ENCODE data around the gene MAGEB4.
"Not testable (repeated sequence)": the region's sequence is repeated elsewhere in the genome, so short reads cannot be mapped to it uniquely, and the experiment has no call there.

The MAGEB4 gene

GRCh38 chrX:30241724-30242415, at the start of gene MAGEB4:
Gene MAGEB4 (plus strand): TSS chrX:30242000. CDS start chrX:30242136, 136 bp downstream.
- H3K4me1 ChIP-seq (ENCODE audit: control insufficient read depth, insufficient read depth, low read length): no peaks in the 10 kb centered on the region
- H3K9me3 ChIP-seq (ENCODE audit: control insufficient read depth, low read length): peaks cover 12% of the 10 kb centered on the region
- no peak within 1 kb of the TSS for H3K9ac ChIP-seq (ENCODE audit: low read length)
- no peak within 1 kb of the TSS for H3K4me3 ChIP-seq (ENCODE audit: low read length)
- DNase-seq (ENCODE audit: low read depth): no peak
- H3K36me3 ChIP-seq (ENCODE audit: control insufficient read depth, insufficient read depth, low read length, severe bottlenecking): no peaks in the 10 kb centered on the region
- H3K27me3 ChIP-seq (replicated peaks; ENCODE audit: control insufficient read depth, insufficient read depth, low read length): peaks cover 42% of the 10 kb centered on the region

GRCh38 chrX:30193910-30194309, 47.9 kb upstream of the MAGEB4 start:
- not testable (repeated sequence) for H3K36me3 ChIP-seq (ENCODE audit: control insufficient read depth, insufficient read depth, low read length, severe bottlenecking); H3K4me3 ChIP-seq (ENCODE audit: low read length); H3K9me3 ChIP-seq (ENCODE audit: control insufficient read depth, low read length); DNase-seq (ENCODE audit: low read depth); H3K4me1 ChIP-seq (ENCODE audit: control insufficient read depth, insufficient read depth, low read length); H3K9ac ChIP-seq (ENCODE audit: low read length)
- H3K27me3 ChIP-seq (replicated peaks; ENCODE audit: control insufficient read depth, insufficient read depth, low read length): peaks cover 38% of the 10 kb centered on the region

- no peaks in the 10 kb centered on the region for H3K9me3 ChIP-seq (ENCODE audit: control insufficient read depth, low read length)
- DNase-seq (ENCODE audit: low read depth): peak; percentile 19
Measured at GRCh38 chrX:30196322-30196721, 45.5 kb upstream of the MAGEB4 start.

GRCh38 chrX:30212172-30212571, 29.6 kb upstream of the MAGEB4 start:
- H3K4me3 ChIP-seq (ENCODE audit: low read length): no peak overlapping the region
- peaks cover 30% of the 10 kb centered on the region for H3K27me3 ChIP-seq (replicated peaks; ENCODE audit: control insufficient read depth, insufficient read depth, low read length)
- no peaks in the 10 kb centered on the region for H3K36me3 ChIP-seq (ENCODE audit: control insufficient read depth, insufficient read depth, low read length, severe bottlenecking)
- no peak overlapping the region for H3K9ac ChIP-seq (ENCODE audit: low read length)
- H3K9me3 ChIP-seq (ENCODE audit: control insufficient read depth, low read length): no peaks in the 10 kb centered on the region
- no peaks in the 10 kb centered on the region for H3K4me1 ChIP-seq (ENCODE audit: control insufficient read depth, insufficient read depth, low read length)
- DNase-seq (ENCODE audit: low read depth): no peak

More at GRCh38 chrX:30196322-30196721, 45.5 kb upstream of the MAGEB4 start:
- H3K4me1 ChIP-seq (ENCODE audit: control insufficient read depth, insufficient read depth, low read length): no peaks in the 10 kb centered on the region
- no peak overlapping the region for H3K4me3 ChIP-seq (ENCODE audit: low read length)
- peaks cover 28% of the 10 kb centered on the region for H3K27me3 ChIP-seq (replicated peaks; ENCODE audit: control insufficient read depth, insufficient read depth, low read length)
- no peaks in the 10 kb centered on the region for H3K36me3 ChIP-seq (ENCODE audit: control insufficient read depth, insufficient read depth, low read length, severe bottlenecking)
- H3K9ac ChIP-seq (ENCODE audit: low read length): no peak overlapping the region

- Histone ChIP-seq H3K4me1 (ENCODE audit: control insufficient read depth, insufficient read depth, low read length) (no peaks in the 10 kb centered on the region), H3K9ac (ENCODE audit: low read length) (no peak within 1 kb of the TSS), H3K36me3 (ENCODE audit: control insufficient read depth, insufficient read depth, low read length, severe bottlenecking) (no peaks in the 10 kb centered on the region), H3K4me3 (ENCODE audit: low read length) (no peak within 1 kb of the TSS), H3K27me3 (replicated peaks; ENCODE audit: control insufficient read depth, insufficient read depth, low read length) (peaks cover 41% of the 10 kb centered on the region), H3K9me3 (ENCODE audit: control insufficient read depth, low read length) (peaks cover 3% of the 10 kb centered on the region)
- no peak for DNase-seq (ENCODE audit: low read depth)
Measured at GRCh38 chrX:30215357-30215843, 26.4 kb upstream of the MAGEB4 start, which contains the start of gene MAGEB2. Gene MAGEB2 (plus strand): TSS chrX:30215563. CDS start chrX:30218581, 3,018 bp downstream.

- Histone ChIP-seq H3K27me3 (replicated peaks; ENCODE audit: control insufficient read depth, insufficient read depth, low read length) (peaks cover 37% of the 10 kb centered on the region), H3K36me3 (ENCODE audit: control insufficient read depth, insufficient read depth, low read length, severe bottlenecking) (no peaks in the 10 kb centered on the region), H3K4me3 (ENCODE audit: low read length) (no peak overlapping the region), H3K4me1 (ENCODE audit: control insufficient read depth, insufficient read depth, low read length) (no peaks in the 10 kb centered on the region), H3K9me3 (ENCODE audit: control insufficient read depth, low read length) (peaks cover 3% of the 10 kb centered on the region), H3K9ac (ENCODE audit: low read length) (no peak overlapping the region)
- DNase-seq (ENCODE audit: low read depth): no peak
Measured at GRCh38 chrX:30217465-30217864, 24.3 kb upstream of the MAGEB4 start.

GRCh38 chrX:30219372-30219771, 22.4 kb upstream of the MAGEB4 start:
- H3K4me1 ChIP-seq (ENCODE audit: control insufficient read depth, insufficient read depth, low read length): no peaks in the 10 kb centered on the region

GRCh38 chrX:30220661-30221060, 21.1 kb upstream of the MAGEB4 start:
- H3K9me3 ChIP-seq (ENCODE audit: control insufficient read depth, low read length): peaks cover 3% of the 10 kb centered on the region
- H3K36me3 ChIP-seq (ENCODE audit: control insufficient read depth, insufficient read depth, low read length, severe bottlenecking): no peaks in the 10 kb centered on the region
- DNase-seq (ENCODE audit: low read depth): no peak
- no peak overlapping the region for H3K9ac ChIP-seq (ENCODE audit: low read length)
- peaks cover 36% of the 10 kb centered on the region for H3K27me3 ChIP-seq (replicated peaks; ENCODE audit: control insufficient read depth, insufficient read depth, low read length)
- H3K4me1 ChIP-seq (ENCODE audit: control insufficient read depth, insufficient read depth, low read length): no peaks in the 10 kb centered on the region
- H3K4me3 ChIP-seq (ENCODE audit: low read length): no peak overlapping the region

More at GRCh38 chrX:30219372-30219771, 22.4 kb upstream of the MAGEB4 start:
- Histone ChIP-seq H3K9me3 (ENCODE audit: control insufficient read depth, low read length) (peaks cover 3% of the 10 kb centered on the region), H3K27me3 (replicated peaks; ENCODE audit: control insufficient read depth, insufficient read depth, low read length) (peaks cover 36% of the 10 kb centered on the region), H3K9ac (ENCODE audit: low read length) (no peak overlapping the region), H3K4me3 (ENCODE audit: low read length) (no peak overlapping the region), H3K36me3 (ENCODE audit: control insufficient read depth, insufficient read depth, low read length, severe bottlenecking) (no peaks in the 10 kb centered on the region)
- no peak for DNase-seq (ENCODE audit: low read depth)

- no peaks in the 10 kb centered on the region for H3K4me1 ChIP-seq (ENCODE audit: control insufficient read depth, insufficient read depth, low read length)
- DNase-seq (ENCODE audit: low read depth): no peak
- no peak overlapping the region for H3K9ac ChIP-seq (ENCODE audit: low read length)
- H3K36me3 ChIP-seq (ENCODE audit: control insufficient read depth, insufficient read depth, low read length, severe bottlenecking): no peaks in the 10 kb centered on the region
- H3K27me3 ChIP-seq (replicated peaks; ENCODE audit: control insufficient read depth, insufficient read depth, low read length): peaks cover 27% of the 10 kb centered on the region
- no peaks in the 10 kb centered on the region for H3K9me3 ChIP-seq (ENCODE audit: control insufficient read depth, low read length)
- H3K4me3 ChIP-seq (ENCODE audit: low read length): no peak overlapping the region
Measured at GRCh38 chrX:30224536-30224935, 17.3 kb upstream of the MAGEB4 start.

GRCh38 chrX:30228526-30228925, 13.3 kb upstream of the MAGEB4 start:
- Histone ChIP-seq H3K36me3 (ENCODE audit: control insufficient read depth, insufficient read depth, low read length, severe bottlenecking) (no peaks in the 10 kb centered on the region), H3K4me1 (ENCODE audit: control insufficient read depth, insufficient read depth, low read length) (no peaks in the 10 kb centered on the region), H3K4me3 (ENCODE audit: low read length) (no peak overlapping the region), H3K27me3 (replicated peaks; ENCODE audit: control insufficient read depth, insufficient read depth, low read length) (peaks cover 31% of the 10 kb centered on the region), H3K9ac (ENCODE audit: low read length) (no peak overlapping the region), H3K9me3 (ENCODE audit: control insufficient read depth, low read length) (no peaks in the 10 kb centered on the region)
- no peak for DNase-seq (ENCODE audit: low read depth)

- Histone ChIP-seq H3K36me3 (ENCODE audit: control insufficient read depth, insufficient read depth, low read length, severe bottlenecking) (no peaks in the 10 kb centered on the region), H3K9me3 (ENCODE audit: control insufficient read depth, low read length) (no peaks in the 10 kb centered on the region)
- no peak for DNase-seq (ENCODE audit: low read depth)
Measured at GRCh38 chrX:30230395-30230794, 11.4 kb upstream of the MAGEB4 start, which contains the start of gene MAGEB3. Gene MAGEB3 (plus strand): TSS chrX:30230657. CDS start chrX:30235925, 5,268 bp downstream.

More at GRCh38 chrX:30230395-30230794, 11.4 kb upstream of the MAGEB4 start, which contains the start of gene MAGEB3:
- Histone ChIP-seq H3K9ac (ENCODE audit: low read length) (no peak within 1 kb of the TSS), H3K4me3 (ENCODE audit: low read length) (no peak within 1 kb of the TSS), H3K27me3 (replicated peaks; ENCODE audit: control insufficient read depth, insufficient read depth, low read length) (peaks cover 38% of the 10 kb centered on the region), H3K4me1 (ENCODE audit: control insufficient read depth, insufficient read depth, low read length) (no peaks in the 10 kb centered on the region)

Data from adipocyte (in vitro differentiated cells).